CD4-positive, alpha-beta T cell (primary cell): ENCODE data around the gene PAWR. TPM values are rescaled to one million over a fixed set of nuclear protein-coding genes. Genes with fewer than 3 reads are reported as not detected.

Experiments used
- ATAC-seq: fragments of 200-7000 bp; cut with Tn5 transposase; one replicate; pipeline ENCODE4 v1.10.0; 2022; ENCODE audit warnings: mild to moderate bottlenecking; ENCODE audit not compliant: poor library complexity
- CTCF ChIA-PET: fragments of 350-600 bp; sonication (Branson Sonifier 250); formaldehyde crosslinking; loops from one replicate; lab custom pipeline; 2021; ENCODE audit warnings: antibody characterized with exemption, inconsistent platforms; lab: Charles Lee
- POLR2A ChIA-PET: fragments of 350-600 bp; sonication (Branson Sonifier 250); formaldehyde crosslinking; loops from one replicate; lab custom pipeline; 2021; ENCODE audit warnings: antibody characterized with exemption, inconsistent platforms; lab: Charles Lee
- DNase-seq, 14 experiments: peaks; one replicate each; pipeline ENCODE4 v3.0.0-alpha.2; 2013 to 2020; ENCODE audit warnings: mixed read lengths in 2 of 14
- H3K27ac ChIP-seq, 2 donors: one replicate each; pipeline versions ENCODE4 v1.5.1 to v1.7.0; 2013; ENCODE audit warnings: low read length in 2 of 2, low read depth in 1 of 2, mild to moderate bottlenecking in 1 of 2
- H3K27me3 ChIP-seq, 2 experiments: 1 replicate in 1 of 2; 2 replicates in 1 of 2; pipeline versions ENCODE4 v1.6.1 to v1.7.0; 2013; ENCODE audit warnings: low read length in 2 of 2, control low read depth in 1 of 2, mild to moderate bottlenecking in 1 of 2, moderate library complexity in 1 of 2; ENCODE audit not compliant: insufficient read depth in 2 of 2, control insufficient read depth in 1 of 2
- H3K36me3 ChIP-seq: one replicate; pipeline ENCODE4 v1.6.1; 2013; ENCODE audit warnings: low read length, control low read depth; ENCODE audit not compliant: insufficient read depth
- H3K4me1 ChIP-seq: one replicate; pipeline ENCODE4 v1.6.1; 2013; ENCODE audit warnings: low read length, control low read depth; ENCODE audit not compliant: insufficient read depth
- H3K4me3 ChIP-seq: one replicate; pipeline ENCODE4 v1.5.1; 2013; ENCODE audit warnings: mild to moderate bottlenecking, low read length, moderate library complexity
- H3K9me3 ChIP-seq, 2 experiments: 1 replicate in 1 of 2; 2 replicates in 1 of 2; pipeline versions ENCODE4 v1.6.1 to v1.7.0; 2013; ENCODE audit warnings: low read length in 2 of 2, mild to moderate bottlenecking in 2 of 2, control low read depth in 1 of 2, moderate library complexity in 1 of 2; ENCODE audit not compliant: control insufficient read depth in 1 of 2, insufficient read depth in 1 of 2
- H3K27ac Mint-ChIP-seq: one replicate; pipeline ENCODE4 v1.8.0; 2020; ENCODE audit warnings: mixed read lengths
- H3K27me3 Mint-ChIP-seq: one replicate; pipeline ENCODE4 v1.8.0; 2021; ENCODE audit warnings: mixed read lengths
- H3K36me3 Mint-ChIP-seq: one replicate; pipeline ENCODE4 v1.8.0; 2021; ENCODE audit warnings: low read depth, mixed read lengths
- H3K4me1 Mint-ChIP-seq: one replicate; pipeline ENCODE4 v1.8.0; 2021; ENCODE audit warnings: low read depth, mixed read lengths
- H3K4me3 Mint-ChIP-seq: one replicate; pipeline ENCODE4 v1.8.0; 2020; ENCODE audit warnings: mild to moderate bottlenecking, mixed read lengths
- H3K9me3 Mint-ChIP-seq: one replicate; pipeline ENCODE4 v1.8.0; 2020; ENCODE audit warnings: mixed read lengths
- CTCF ChIP-seq: fragments of 200-600 bp; IDR thresholded peaks from one replicate; pipeline ENCODE4 v1.8.0; 2022; ENCODE audit warnings: antibody characterized with exemption, mild to moderate bottlenecking
- intact Hi-C, 2 experiments: fragments of 100-400 bp; cut with DNase I in 1 of 2; cut with micrococcal nuclease in 1 of 2; formaldehyde crosslinking; loops; one replicate each; pipeline versions ENCODE4 v1.15.1 to v1.9.0; 2023 to 2025; cut with DNase I, micrococcal nuclease
- total RNA-seq, 174 experiments: library from RNA in 2 of 174; stranded (reverse) in 2 of 174; gene quantifications; one replicate each; pipeline ENCODE4 v1.2.3 and lab custom pipeline; 2021 to 2026

PAWR gene
- total RNA-seq, 2 experiments from 2014 or later, result 1.6 to 3.2 TPM

DNA sequence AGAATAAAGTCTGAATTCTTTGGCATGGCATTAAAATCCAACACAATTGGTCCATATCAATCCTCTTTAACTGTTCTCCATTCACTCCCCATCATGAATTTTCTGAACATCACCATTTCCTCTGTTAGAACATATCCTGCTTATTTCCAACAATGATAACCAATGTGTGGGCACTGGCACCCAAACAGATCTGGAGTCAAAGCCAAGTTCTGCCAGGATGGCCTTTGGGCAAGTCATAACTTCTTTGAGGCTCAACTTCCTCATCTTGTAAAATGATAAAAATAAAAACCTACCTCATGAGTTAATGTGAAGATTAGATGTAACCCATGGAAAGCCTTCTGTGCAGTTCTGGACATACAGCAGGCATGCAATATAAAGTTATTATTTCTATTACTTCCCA lies 12.5 kb downstream of the PAWR start:
- H3K4me3 Mint-ChIP-seq, result no peak overlapping the region
- H3K27me3 Mint-ChIP-seq, result peaks cover 15% of the 10 kb centered on the region
- no peaks in the 10 kb centered on the region for H3K4me1 ChIP-seq
- H3K4me3 ChIP-seq, result no peak overlapping the region
- CTCF ChIA-PET, result no interaction called here
- ATAC-seq, result no peak
- H3K27ac ChIP-seq, result no peak overlapping the region
- no peaks in the 10 kb centered on the region for H3K36me3 Mint-ChIP-seq
- H3K27me3 ChIP-seq, result peaks cover 0 to 2% of the 10 kb centered on the region in 2 experiments
- no peaks in the 10 kb centered on the region for H3K9me3 ChIP-seq
- no peaks in the 10 kb centered on the region for H3K4me1 Mint-ChIP-seq
- POLR2A ChIA-PET, result no interaction called here
- intact Hi-C loops, result no loop called here
- no peaks in the 10 kb centered on the region for H3K36me3 ChIP-seq
- DNase-seq, result no peak
- H3K27ac Mint-ChIP-seq, result no peak overlapping the region
- no peak for TF ChIP-seq CTCF
- no peaks in the 10 kb centered on the region for H3K9me3 Mint-ChIP-seq

GRCh38 chr12:79677672-79678071 lies 13.1 kb downstream of the PAWR start:
- no peaks in the 10 kb centered on the region for H3K4me1 Mint-ChIP-seq
- H3K36me3 ChIP-seq, result no peaks in the 10 kb centered on the region
- no peak overlapping the region for H3K4me3 ChIP-seq
- no peaks in the 10 kb centered on the region for H3K9me3 Mint-ChIP-seq
- DNase-seq, result no peak
- peaks cover 15% of the 10 kb centered on the region for H3K27me3 Mint-ChIP-seq
- H3K4me1 ChIP-seq, result no peaks in the 10 kb centered on the region
- ATAC-seq, result no peak
- no peak overlapping the region for H3K4me3 Mint-ChIP-seq
- H3K36me3 Mint-ChIP-seq, result no peaks in the 10 kb centered on the region
- ChIA-PET CTCF (interaction anchor here (0.6 kb wide), 1 partner anchor 17 kb away, joined by 4 read pairs; no protein-coding TSS in a partner anchor), POLR2A (no interaction called here)
- intact Hi-C loops, result no loop called here
- no peak for TF ChIP-seq CTCF
- H3K27ac Mint-ChIP-seq, result no peak overlapping the region
- H3K27ac ChIP-seq, result no peak overlapping the region
- peaks cover 0 to 2% of the 10 kb centered on the region in 2 experiments for H3K27me3 ChIP-seq
- H3K9me3 ChIP-seq, result no peaks in the 10 kb centered on the region

GRCh38 chr12:79676579-79676978 lies 14.2 kb downstream of the PAWR start:
- no peak for DNase-seq
- no peaks in the 10 kb centered on the region for H3K9me3 ChIP-seq
- Mint-ChIP-seq H3K9me3 (peaks cover 5% of the 10 kb centered on the region), H3K4me1 (no peaks in the 10 kb centered on the region), H3K4me3 (no peak overlapping the region), H3K27me3 (peaks cover 15% of the 10 kb centered on the region), H3K27ac (no peak overlapping the region), H3K36me3 (no peaks in the 10 kb centered on the region)
- intact Hi-C loops, result no loop called here
- ChIA-PET POLR2A (no interaction called here), CTCF (no interaction called here)
- H3K36me3 ChIP-seq, result no peaks in the 10 kb centered on the region
- no peak overlapping the region for H3K4me3 ChIP-seq
- peaks cover 0 to 2% of the 10 kb centered on the region in 2 experiments for H3K27me3 ChIP-seq
- H3K4me1 ChIP-seq, result no peaks in the 10 kb centered on the region
- ATAC-seq, result no peak
- TF ChIP-seq CTCF, result no peak
- H3K27ac ChIP-seq, result no peak overlapping the region
